Occipital lobe (tissue), 2 donors: ENCODE results near the gene RFX2. TPM values are rescaled to one million over a fixed set of nuclear protein-coding genes. Genes with fewer than 3 reads are reported as not detected.
A peak's percentile ranks its signal among the peaks of the same experiment; 100 is the strongest.
"Not testable (repeated sequence)": the region's sequence is repeated elsewhere in the genome, so short reads cannot be mapped to it uniquely, and the experiment has no call there.

Experiments used
- DNase-seq: peaks from one replicate; lab custom pipeline; 2025; lab: John Stamatoyannopoulos, UW
- total RNA-seq: library from RNA; depleted of rRNA; stranded (reverse); fragments of >200 nt; gene quantifications from one replicate; pipeline ENCODE4 v1.2.3, GENCODE V29; 2014

Gene RFX2
- total RNA-seq, 1 donor from 2014 or later, result 5.6 TPM

DNA sequence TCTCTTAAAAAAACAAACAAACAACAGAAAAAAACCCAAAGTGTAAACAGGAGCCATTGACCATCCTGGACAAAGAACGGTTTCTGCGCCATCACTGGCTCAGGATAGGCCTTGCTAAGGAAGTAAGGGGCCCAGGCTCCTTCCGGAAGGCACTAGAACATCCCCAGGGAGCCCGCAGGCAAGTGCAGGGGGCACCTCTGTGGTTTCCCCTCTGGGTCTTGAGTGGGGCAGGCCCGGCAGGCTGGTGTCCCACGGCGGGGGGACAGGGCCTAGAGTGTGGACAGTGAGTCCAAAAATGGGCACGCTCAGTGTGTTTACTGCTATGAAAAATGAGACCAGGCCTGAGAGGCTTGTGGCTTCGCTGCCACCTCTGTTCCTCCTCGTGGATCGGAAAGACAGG lies 117.5 kb downstream of the RFX2 start:
- no peak for DNase-seq

DNA sequence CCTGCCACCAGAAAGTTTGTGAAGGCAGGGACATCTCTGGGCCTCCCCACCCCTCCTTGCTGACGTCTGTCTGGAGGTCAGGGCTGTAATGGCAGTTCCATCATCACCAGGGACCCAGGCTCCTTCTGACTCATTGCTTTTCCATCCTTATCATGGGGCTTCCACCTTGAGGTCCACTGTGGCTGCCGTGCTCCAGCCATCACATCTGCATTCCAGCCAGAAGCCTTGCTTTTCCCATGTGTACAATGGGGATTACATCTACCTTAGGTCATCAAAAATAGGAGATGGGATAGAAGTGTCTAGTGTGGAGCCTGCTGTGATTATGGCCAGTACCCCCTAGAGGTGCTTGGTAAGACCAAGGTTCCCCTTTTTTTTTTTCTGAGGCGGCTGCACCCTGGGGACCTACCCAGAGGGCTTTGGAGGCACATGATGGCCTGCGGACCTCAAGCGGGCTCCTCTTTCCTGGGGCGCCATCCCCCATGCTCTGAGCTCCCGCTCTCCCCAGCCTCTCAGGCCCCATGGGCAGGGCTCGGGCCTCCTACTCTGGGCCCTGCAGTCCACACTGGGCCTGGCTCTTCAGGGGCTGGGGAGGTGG lies 119.0 kb downstream of the RFX2 start:
- no peak for DNase-seq

DNA sequence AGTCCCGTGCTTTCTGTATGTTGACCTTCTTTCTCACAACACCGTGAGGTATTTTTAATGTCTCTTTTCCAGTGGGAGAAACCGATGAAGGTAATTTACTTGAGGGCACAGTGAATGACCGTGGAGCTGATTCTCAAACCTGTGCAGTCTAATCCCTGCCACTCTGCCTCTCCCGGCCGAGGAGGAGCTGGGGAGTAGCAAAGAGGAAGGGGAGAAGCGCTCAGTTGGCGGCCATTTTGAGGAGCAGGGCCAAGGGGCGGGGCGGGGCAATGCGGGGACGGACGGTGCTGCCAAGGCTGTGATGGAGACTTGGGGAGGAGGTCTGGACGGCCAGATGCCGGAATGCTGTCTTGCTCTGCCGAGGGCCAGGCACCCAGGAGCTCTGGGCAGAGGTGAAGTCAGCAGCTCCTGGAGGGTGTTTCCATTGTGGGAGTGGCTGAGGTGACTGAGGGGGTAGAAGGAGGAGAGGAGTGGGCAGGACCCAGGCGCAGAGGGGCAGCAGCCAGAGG lies 120.0 kb downstream of the RFX2 start:
- DNase-seq, result no peak

DNA sequence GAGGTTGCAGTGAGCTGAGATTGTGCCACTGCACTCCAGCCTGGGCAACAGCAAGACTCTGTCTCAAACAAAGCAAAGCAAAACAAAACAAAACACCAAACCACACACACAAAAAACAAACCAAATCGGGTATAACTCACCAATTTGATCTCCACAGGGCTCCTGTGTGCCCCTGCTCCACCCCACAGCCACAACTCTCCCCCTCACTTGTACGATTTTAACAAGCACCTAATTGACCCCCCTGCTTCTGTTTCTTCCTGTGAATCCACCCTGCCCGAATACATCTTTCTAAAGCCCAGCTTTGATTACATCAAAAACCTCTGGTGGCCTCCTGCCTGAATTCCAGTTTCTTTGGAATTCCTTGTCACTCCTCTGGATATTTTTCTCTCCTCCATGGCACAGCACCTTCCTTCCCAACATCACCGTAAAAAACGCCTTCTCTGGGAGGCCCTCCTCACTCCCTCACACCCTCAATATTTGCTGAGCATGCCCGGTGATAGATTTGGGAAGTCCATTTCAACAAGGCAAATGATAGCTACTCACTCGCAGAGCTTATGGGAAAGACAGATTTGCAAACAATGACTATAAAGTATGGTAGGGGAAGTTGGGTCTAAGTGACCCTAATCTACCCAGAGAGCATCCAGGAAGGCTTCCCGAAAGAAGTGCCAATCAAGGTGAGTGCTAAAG lies 120.8 kb downstream of the RFX2 start:
- no peak for DNase-seq

DNA sequence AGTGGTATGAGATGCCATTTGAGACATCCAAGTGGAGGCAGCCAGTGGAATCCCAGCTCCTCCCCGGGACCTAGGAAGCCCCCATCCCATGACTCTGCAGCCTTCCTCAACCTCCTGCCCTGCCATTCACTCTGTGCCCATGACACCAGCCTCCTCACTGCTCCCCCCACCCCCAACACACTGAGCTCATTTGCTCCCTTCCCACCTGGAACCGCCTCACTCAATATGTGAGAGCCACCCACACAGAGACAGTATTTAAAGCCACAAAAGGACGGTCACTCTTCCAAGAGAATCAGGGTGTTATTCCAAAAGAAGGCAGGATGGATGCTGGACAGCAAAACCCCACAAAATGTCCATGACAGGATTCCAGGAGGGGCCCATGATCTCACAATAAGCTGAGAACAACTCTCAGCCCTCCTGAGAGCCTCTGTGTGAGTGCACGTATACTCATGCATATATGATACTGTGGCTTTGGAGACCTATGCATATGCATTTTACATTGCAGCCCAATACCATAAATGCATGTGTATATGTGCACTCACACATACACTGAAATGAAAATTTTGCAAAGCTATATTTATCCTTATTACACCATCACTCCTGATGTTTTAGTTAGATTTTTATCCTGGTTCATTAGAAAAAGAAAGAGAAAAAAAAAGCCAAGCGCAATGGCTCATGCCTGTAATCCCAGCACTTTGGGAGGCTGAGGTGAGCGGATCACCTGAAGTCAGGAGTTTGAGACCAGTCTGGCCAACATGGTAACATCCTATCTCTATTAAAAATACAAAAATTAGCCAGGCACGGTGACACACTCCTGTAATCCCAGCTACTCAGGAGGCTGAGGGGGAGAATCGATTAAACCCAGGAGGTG lies 121.5 kb downstream of the RFX2 start:
- no peak for DNase-seq

DNA sequence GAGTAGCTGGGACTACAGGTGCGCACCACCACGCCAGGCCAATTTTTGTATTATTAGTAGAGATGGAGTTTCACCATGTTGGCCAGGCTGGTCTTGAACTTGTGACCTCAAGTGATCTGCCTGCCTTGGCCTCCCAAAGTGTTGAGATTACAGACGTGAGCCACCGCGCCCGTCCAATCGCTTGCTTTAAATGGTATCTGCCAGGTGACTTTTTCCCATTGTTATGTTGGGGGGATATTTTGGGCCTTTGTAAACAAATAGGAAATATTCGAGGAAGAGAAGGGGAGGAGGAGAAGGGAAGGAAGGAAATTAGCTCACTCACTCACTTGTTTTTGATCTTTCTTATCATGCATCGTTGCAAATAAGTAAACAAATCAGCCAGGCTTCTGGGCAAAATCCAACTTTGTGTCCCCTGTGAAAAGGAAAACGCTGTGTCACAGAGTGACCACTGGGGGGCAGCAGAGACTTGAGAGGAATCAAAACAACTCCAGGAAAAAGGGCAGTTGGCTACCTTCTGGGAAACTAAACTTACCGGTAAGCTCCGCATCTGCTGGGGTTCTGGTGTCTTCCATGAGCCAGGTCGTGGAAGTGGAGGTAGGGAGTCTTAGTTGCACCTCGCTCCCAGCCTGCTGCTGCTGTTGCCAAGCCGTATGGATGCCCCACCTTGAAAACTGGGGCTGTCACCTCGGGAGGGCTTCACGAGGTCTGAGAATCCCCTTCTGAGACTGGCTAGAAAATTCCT lies 123.1 kb downstream of the RFX2 start:
- peak; percentile 52 for DNase-seq

DNA sequence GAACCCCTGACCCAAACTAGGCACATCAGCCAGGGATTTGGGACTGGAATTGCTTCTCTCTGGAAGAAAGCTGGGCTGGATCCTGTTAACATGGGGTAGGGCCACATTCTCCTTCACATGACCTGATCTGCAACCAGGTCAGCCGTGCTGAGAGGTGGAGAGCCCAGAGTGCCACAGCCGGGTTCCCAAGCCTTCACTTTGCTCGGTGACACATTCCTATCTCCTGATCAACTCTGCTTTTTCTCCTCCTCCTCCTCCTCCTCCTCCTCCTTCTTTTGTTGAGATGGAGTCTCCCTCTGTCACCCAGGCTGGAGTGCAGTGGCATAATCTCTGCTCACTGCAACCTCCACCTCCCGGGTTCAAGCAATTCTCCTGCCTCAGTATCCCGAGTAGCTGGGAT lies 124.5 kb downstream of the RFX2 start:
- not testable (repeated sequence) for DNase-seq

DNA sequence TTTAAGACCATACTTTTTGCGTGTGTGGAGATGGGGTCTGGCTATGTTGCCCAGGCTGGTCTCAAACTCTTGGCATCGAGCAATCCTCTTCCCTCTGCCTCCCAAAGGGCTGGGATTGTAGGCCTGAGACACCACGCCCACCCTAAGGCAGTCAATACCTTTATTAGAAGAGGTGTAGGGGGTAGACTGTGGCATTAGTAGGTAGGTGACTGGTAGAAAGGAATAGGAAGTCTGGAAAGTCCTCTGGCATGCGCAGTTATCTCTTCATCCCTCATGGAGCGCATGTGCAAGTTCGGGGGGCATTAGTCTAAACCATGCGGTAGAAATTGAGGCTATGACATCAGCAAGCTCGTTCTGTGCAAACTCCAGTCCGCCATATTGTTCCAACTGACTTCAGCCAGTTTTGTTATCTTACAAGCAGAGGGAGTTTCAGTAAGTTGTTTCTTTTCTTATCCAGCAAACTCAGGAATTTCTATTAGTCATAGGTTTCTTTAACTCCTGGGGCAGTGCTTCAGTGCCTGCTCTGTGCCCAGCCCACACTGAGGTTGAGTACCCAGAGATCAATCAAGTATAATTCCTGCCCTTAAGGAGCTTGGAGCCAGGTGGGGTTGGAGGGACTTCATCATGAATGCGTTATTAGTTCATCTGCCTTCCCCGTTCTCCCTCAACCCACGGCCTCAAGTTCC lies 125.1 kb downstream of the RFX2 start:
- DNase-seq, result no peak

DNA sequence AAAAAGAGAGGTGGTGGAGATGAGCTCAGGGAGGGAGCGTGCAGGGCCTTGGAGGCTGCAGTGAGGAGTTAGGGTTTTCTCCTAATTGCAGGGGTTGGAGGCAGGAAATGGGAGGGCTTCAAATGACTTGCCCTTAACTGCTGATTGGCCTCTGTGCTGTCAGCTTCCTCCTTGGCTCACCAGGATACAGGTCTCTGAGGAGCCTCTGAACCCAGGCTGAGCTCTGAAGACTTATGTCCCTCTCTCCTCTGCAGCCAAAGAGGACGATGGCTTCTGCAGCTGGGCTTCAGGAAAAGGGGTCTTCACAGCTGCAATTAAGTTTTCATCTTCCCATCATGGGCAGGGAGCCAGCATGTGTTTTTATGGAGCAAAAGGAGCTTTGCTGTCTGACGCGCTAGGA lies 125.7 kb downstream of the RFX2 start:
- no peak for DNase-seq

DNA sequence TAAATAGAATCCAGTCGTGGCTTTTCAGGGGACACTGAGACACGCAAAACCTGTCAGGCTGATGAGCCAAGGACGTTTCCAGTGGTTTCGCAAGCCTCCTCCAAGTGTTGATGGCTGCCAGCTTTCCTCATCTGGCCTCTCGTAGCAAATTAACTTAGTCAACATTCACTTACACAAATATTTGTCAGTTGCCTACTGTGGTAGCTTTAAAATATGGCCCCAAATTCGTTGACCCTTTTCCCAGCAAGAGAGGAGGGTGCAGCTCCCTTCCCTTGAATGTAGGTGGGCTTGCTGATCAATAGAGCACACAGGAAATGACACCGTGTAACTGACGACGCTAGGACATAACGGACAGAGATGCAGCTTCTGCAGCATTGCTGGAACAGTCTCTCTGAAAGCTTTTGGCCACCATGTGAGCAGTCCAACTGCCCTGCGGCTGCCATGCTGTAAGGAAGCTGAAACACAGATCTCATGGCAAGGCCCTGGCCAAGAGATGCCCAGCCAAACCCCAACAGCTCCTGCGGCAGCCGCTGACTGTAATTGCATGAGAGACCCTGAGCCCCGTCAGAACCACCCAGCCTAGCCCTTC lies 126.8 kb downstream of the RFX2 start:
- no peak for DNase-seq

DNA sequence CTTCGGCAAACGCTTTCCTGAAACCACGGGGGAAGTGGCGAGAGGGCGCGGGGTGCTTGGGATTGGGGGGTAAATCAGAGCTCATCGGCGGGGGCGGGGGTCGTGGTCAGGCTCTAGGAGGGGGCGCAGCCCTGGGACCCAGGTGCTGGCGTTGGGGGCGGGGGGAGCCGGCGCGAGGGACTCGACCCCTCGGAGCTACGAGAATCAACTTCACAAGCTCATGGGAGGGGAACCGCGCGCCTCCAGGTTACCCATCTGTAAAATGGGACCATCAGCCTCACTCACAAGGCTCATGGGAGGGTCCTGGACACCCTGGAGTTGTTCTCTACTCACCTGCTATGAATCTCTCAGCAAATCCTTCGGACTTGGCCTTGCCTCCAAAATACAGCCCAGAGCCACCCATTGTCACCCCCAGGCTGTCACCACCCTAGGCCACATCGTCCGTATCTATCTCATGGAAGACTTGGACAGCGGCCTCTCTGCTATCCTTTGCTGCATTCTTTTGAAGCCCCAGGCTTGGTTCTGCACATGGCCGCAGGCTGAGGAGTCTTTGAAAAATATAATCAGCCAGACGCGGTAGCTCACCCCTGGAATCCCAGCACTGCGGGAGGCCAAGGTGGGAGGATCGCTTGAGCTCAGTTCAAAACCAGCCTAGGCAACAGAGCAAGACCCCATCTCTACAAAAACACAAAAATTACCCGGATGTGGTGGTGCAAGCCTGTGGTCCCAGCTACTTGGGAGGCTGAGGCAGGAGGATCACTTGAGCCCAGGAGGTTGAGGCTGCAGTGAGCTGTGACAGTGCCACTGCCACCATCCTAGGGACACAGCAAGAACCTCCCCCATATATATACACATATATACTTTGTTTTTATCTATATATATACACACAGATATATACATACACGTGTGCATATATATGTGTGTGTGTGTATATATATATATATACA lies 131.4 kb downstream of the RFX2 start:
- no peak for DNase-seq

DNA sequence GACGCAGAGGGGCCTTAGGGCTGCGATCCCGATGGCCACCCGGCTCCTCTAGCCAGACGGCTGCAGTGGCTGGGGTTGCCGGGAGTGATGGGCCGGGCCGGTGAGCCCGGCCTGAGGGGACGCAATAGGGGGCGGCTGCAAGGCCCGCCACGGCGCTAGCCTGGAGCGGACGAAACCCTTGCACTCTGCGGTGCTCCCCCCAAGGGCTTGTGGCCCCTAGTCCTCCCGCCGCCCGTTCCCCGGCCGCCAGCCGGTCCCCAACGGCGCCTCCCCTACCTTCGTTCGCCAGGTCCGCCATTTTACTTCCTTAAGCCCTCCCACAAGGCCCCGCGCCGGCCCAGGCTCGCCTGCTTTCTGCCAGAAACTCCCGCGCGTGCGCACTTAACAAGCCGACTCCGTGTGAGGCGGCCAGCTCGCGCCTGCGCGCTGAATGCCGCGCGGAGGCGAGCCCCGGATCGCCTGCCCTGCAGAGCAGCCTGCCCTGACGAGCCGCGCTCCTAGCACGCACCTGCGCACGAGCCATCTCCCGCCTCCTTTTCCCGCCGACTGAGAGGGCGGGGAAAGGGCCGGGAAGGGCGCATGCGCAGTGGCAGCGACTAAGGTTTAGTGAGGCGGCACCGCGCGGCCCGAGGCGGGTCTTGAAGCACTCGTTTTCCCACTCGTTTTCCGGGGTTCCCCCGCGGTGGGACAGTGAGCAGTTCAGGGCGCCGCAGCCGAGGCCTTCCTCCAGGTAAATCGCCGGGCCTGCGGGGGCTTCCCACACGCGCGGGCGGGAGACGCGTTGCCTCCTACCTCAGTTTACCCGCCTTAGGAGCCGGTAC lies 132.3 kb downstream of the RFX2 start, which contains the start of gene RANBP3:
RANBP3 (minus strand) TSS at position 356 of the 821 bp plus-strand sequence; CDS start at position 298, 58 bp downstream.
- peak; percentile 96 for DNase-seq

DNA sequence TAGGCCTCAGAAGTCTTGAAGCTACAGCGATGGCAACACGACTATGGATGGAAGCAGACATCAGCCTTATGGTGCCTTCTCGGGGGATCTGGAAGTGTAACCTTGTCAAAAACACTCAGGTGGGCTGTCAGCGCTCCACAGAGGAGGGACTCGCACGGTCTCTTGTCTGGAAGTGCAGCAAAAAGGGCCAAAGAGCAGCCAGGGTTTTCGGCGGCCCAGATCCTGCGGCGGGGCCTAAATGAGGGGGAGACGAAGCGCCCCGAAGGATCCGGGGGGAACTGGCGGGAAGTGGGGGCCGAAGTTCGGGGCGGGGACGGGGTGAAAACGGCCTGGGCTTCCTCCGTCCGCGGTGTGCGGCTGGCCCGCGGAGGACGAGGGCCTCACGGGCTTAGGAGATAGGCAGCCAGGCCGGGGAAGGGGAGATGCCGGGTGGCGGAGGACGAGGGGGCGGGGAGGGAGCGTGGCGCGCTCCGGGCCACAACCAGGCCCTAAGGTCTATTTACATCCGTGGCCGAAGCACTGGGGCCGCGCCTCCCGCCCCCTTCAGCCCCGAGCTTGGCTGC lies 133.0 kb downstream of the RFX2 start:
- DNase-seq, result no peak

DNA sequence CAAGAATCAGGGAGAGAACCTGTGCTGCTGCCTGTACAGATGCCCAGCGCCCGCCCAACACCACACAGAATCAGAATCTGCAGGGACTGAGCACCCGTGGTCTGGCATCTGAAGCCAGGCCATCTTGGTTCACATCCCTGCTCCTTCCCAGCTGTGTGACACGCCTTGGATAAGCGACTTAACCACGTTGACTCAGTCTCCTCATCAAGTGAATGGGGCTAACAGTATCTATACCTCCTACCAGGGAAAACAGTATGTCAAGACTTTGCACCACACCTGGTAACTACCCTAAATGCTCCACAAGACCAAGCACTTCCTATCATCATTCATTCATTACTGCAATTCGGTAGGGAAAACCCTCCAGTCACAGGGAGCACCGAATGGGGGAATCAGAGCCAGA lies 133.5 kb downstream of the RFX2 start:
- no peak for DNase-seq

DNA sequence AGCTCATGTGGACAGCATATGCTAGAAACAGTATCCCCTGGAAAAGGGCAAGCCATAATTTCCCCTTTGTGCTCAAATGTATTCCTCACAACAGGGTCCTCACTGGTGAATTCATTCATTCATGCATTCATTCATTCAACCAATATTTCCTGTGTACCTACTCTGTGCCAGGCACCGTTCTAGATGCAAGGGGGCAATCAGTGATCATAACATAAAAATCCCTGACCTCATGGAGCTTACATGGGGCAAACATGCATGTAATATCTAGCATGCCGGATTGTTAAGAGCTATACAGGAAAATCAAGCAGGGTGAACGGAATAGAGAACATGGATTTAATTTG lies 134.9 kb downstream of the RFX2 start:
- DNase-seq, result no peak

DNA sequence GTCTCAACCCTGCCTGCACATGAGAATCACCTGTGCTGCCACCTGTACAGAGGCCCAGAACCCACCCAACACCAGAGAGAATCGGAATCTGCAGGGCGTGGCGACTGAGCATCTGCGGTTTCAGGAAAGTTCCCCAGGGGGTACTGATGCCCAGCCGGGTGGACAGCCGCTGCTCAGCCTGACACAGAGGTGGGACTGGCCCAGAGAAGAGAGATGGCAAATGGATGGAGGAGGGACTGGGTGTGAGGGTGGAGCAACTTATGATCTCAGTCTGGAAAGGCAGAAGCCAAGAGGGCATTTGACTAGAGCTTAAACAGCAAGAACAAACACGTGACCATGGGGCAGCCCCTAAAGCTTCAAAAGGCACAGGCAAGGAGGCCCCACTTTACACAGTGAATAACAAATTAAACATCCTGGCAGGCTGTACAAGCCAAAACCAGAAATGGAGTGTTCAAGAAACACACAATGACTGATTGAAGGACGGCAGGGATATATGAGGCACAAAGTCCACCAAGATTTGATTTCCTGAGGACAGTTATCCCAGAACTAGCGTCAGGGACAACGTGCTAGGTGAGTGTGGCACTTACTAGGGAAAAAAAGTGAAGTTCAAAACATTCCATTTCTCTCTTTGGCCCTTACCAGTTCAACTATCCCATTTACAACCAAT lies 135.4 kb downstream of the RFX2 start:
- no peak for DNase-seq

DNA sequence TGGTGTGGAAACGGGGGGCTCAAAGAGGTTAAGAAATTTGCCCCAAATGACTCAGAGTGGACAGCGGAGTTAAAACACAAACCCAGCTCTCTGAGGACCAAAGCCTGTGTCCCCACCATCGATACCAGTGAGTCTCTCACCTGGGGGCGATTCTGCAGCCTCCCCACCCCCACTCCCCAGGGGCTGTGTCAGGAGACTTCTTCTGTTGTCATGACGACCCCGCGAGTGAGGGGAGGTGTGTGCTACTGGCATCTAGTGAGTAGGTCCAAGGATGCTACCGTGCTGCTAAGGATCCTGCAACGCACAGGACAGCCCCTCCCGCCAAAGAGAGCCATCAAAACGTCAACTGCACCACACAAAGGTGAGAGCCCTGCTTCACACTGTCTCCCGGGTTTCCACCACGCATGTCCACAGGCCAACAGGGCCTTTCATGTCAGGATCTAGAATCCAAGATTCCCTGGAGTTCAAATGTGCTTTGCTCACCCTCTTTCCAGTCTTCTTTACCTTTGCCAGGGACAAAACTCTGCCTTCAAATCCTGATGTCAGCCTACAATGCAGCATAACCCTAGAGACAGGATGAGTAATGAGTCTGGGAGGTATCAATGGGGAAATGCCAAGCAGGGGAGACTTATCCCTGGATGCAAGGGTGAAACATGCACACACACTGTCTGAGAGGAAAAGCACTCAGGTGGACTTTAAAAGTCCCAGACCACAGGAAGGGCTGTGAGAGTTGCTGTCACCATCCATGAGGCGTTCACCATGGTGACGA lies 136.2 kb downstream of the RFX2 start:
- DNase-seq, result no peak
